ENCODE results near the gene FAM193B. TPM values are rescaled to one million over a fixed set of nuclear protein-coding genes. Genes with fewer than 3 reads are reported as not detected.

Gene FAM193B
- total and polyA plus RNA-seq, 2 of the 13 experiments (the other 11 are each of a cell fraction or from before 2014, with no cell fraction given), result 21.2 to 40.9 TPM

GRCh38 chr5:177503351-177504085 lies 50.8 kb downstream of the FAM193B start:
- peaks cover 2 to 32% of the 10 kb centered on the region in 2 experiments; a peak in 4 of 5 replicates for H3K27me3 ChIP-seq (ENCODE audit: control insufficient read depth in 1 of 2, insufficient read depth in 2 of 2, low read length in 2 of 2)
- H3K9me3 ChIP-seq (ENCODE audit: low read length), result no peaks in the 10 kb centered on the region
- H3K9ac ChIP-seq (ENCODE audit: insufficient read depth, low read depth, low read length), result no peak overlapping the region
- H2AFZ ChIP-seq (ENCODE audit: low read length), result no peak overlapping the region
- no peak for FAIRE-seq
- no peak overlapping the region for H3K4me3 ChIP-seq (replicated peaks in 1 of 3; ENCODE audit: insufficient read depth in 1 of 3, low read depth in 2 of 3, low read length in 3 of 3)
- H4K20me1 ChIP-seq (ENCODE audit: insufficient read depth, low read length), result no peaks in the 10 kb centered on the region
- no peak for DNase-seq (ENCODE audit: low spot score)
- no peaks in the 10 kb centered on the region for H3K36me3 ChIP-seq (replicated peaks in 1 of 2; ENCODE audit: control insufficient read depth in 1 of 2, insufficient read depth in 2 of 2, low read length in 2 of 2)
- H3K79me2 ChIP-seq (ENCODE audit: insufficient read depth, low read length), result no peaks in the 10 kb centered on the region
- in situ Hi-C loops (cut with HindIII; ENCODE audit: extremely low pct_ligation_motif_present, low pct_unique_long_range_greater_than_20kb), result no loop called here
- ChIA-PET CTCF (ENCODE audit: low intra/inter-chr PET ratio, low total read pairs) (interaction anchor here (1.1 kb wide), 1 partner anchor 16 kb away, joined by 4 read pairs; no protein-coding TSS in a partner anchor), POLR2A (interaction anchor here (1.1 kb wide), 1 partner anchor 27 kb away, joined by 3 read pairs; no protein-coding TSS in a partner anchor)
- no peak; the same call in 2 of the 3 replicates for ATAC-seq
- WGBS (ENCODE audit: low lambda C conversion rate), result 33% methylated on average over 11 of the region's 24 CpGs
- TF ChIP-seq HMGXB3 (CRISPR knock-in tag; IDR thresholded peaks at IDR 0.05; ENCODE audit: borderline replicate concordance) (no peak), REPIN1 (CRISPR knock-in tag; IDR thresholded peaks at IDR 0.05; ENCODE audit: borderline replicate concordance, low read depth) (no peak), ZFYVE20 (CRISPR knock-in tag; IDR thresholded peaks at IDR 0.05; ENCODE audit: borderline replicate concordance, low read depth) (no peak), ATM (IDR thresholded peaks at IDR 0.05; ENCODE audit: borderline replicate concordance) (no peak), ZNF274 (CRISPR knock-in tag; IDR thresholded peaks at IDR 0.05) (no peak), PAWR (CRISPR knock-in tag; IDR thresholded peaks at IDR 0.05; ENCODE audit: borderline replicate concordance) (no peak), ZNF264 (CRISPR knock-in tag; IDR thresholded peaks at IDR 0.05) (no peak), GFI1 (CRISPR knock-in tag; IDR thresholded peaks at IDR 0.05; ENCODE audit: borderline replicate concordance) (no peak), IRX3 (CRISPR knock-in tag; IDR thresholded peaks at IDR 0.05; ENCODE audit: borderline replicate concordance, low read depth) (no peak), ZNF496 (CRISPR knock-in tag; IDR thresholded peaks at IDR 0.05; ENCODE audit: insufficient replicate concordance) (no peak)
- TF ChIP-seq, protein P1, sequence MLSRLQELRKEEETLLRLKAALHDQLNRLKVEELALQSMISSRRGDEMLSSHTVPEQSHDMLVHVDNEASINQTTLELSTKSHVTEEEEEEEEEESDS (CRISPR knock-in tag; IDR thresholded peaks at IDR 0.05; ENCODE audit: borderline replicate concordance), result no peak
- TF ChIP-seq, protein P2, sequence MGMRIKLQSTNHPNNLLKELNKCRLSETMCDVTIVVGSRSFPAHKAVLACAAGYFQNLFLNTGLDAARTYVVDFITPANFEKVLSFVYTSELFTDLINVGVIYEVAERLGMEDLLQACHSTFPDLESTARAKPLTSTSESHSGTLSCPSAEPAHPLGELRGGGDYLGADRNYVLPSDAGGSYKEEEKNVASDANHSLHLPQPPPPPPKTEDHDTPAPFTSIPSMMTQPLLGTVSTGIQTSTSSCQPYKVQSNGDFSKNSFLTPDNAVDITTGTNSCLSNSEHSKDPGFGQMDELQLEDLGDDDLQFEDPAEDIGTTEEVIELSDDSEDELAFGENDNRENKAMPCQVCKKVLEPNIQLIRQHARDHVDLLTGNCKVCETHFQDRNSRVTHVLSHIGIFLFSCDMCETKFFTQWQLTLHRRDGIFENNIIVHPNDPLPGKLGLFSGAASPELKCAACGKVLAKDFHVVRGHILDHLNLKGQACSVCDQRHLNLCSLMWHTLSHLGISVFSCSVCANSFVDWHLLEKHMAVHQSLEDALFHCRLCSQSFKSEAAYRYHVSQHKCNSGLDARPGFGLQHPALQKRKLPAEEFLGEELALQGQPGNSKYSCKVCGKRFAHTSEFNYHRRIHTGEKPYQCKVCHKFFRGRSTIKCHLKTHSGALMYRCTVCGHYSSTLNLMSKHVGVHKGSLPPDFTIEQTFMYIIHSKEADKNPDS (CRISPR knock-in tag; IDR thresholded peaks at IDR 0.05), result no peak
- BruUV-seq (replicated peaks), result no TSS peak
- H3K4me1 ChIP-seq (ENCODE audit: insufficient read depth, low read length), result peaks cover 38% of the 10 kb centered on the region
- H3K4me2 ChIP-seq (ENCODE audit: low read depth, low read length), result 0 out of 2 replicates have a peak overlapping the region, but pooled peaks have one; percentile 4
- H3K27ac ChIP-seq (ENCODE audit: extremely low read length, insufficient read depth, low read length), result no peak overlapping the region
- intact Hi-C loops (cut with micrococcal nuclease; ENCODE audit: unreplicated experiment), result no loop called here
